HL-60 (cell line): ENCODE measurements around the gene GMDS.

Experiments
- CTCF ChIP-seq: IDR thresholded peaks from one replicate; pipeline ENCODE4 v1.5.1; 2011; ENCODE audit warnings: low read length, control low read depth, inconsistent platforms; ENCODE audit not compliant: insufficient read depth
- GABPA ChIP-seq: IDR thresholded peaks from 2 replicates; pipeline ENCODE4 v1.6.1; 2012; ENCODE audit warnings: low read depth
- POLR2AphosphoS5 ChIP-seq: IDR thresholded peaks from 2 replicates; pipeline ENCODE4 v1.6.1; 2012; ENCODE audit warnings: low read depth
- REST ChIP-seq: IDR thresholded peaks from 2 replicates; pipeline ENCODE4 v1.6.1; 2012; ENCODE audit warnings: low read depth; ENCODE audit not compliant: insufficient replicate concordance
- SPI1 ChIP-seq: IDR thresholded peaks from 2 replicates; pipeline ENCODE4 v1.6.1; 2012; ENCODE audit warnings: low read depth, mild to moderate bottlenecking, borderline replicate concordance

DNA sequence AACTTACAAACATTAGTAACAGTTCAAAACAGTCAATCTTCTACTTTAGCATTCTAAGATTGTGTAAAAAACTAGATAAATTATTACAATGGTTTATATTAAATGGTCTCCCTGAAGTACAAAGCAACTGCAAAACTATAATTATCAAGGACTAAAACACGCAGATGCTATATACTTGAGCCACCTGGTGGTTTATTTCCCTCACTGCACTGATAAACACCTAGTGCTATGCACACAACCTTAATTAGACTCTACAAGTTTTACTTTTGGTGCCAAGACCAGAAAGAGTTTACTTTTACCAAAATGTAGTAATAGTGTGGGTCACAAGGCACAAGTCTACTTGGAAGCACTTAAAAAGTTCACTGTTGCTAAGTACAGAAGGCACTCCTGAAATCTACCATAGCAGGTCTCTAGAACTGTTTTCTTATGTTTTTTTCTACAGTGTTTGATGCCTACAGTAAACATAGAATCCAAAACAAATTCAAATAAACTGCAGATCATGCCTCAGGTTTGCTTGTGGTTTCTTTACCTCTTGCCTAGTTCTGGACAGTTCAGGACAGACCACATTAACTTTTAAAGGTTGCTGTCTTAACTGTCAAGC, 49.2 kb downstream of the GMDS start:
- TF ChIP-seq REST (no peak), CTCF (peak; percentile 33), POLR2AphosphoS5 (no peak), GABPA (no peak), SPI1 (no peak)
